T-helper 17 cell (primary cell): ENCODE data around the gene MAPT. TPM values are rescaled to one million over a fixed set of nuclear protein-coding genes. Genes with fewer than 3 reads are reported as not detected.
"Not testable (repeated sequence)": the region's sequence is repeated elsewhere in the genome, so short reads cannot be mapped to it uniquely, and the experiment has no call there.

Experiments used
- ATAC-seq: fragments of 150-1000 bp; cut with Tn5 transposase; 2 replicates; pipeline ENCODE4 v1.10.0; 2021; ENCODE audit warnings: mild to moderate bottlenecking, moderate library complexity
- DNase-seq, 3 donors: peaks; one replicate each; pipeline versions ENCODE4 v3.0.0 to v3.0.0-alpha.2; 2020 to 2021
- H3K9me3 ChIP-seq: one replicate; pipeline ENCODE4 v1.7.0; 2013; ENCODE audit warnings: low read length, mild to moderate bottlenecking; ENCODE audit not compliant: control insufficient read depth, poor library complexity, severe bottlenecking
- H3K27ac Mint-ChIP-seq: one replicate; pipeline ENCODE4 v1.8.0; 2022; ENCODE audit warnings: mild to moderate bottlenecking, moderate library complexity, mixed read lengths
- H3K27me3 Mint-ChIP-seq: one replicate; pipeline ENCODE4 v1.8.0; 2022; ENCODE audit warnings: mixed read lengths
- H3K36me3 Mint-ChIP-seq: one replicate; pipeline ENCODE4 v1.8.0; 2022; ENCODE audit warnings: low read depth, mixed read lengths
- H3K4me1 Mint-ChIP-seq: one replicate; pipeline ENCODE4 v1.8.0; 2022; ENCODE audit warnings: mild to moderate bottlenecking, mixed read lengths
- H3K4me3 Mint-ChIP-seq: one replicate; pipeline ENCODE4 v1.8.0; 2022; ENCODE audit warnings: mild to moderate bottlenecking, moderate library complexity, mixed read lengths
- total RNA-seq, 4 donors: library from RNA in 2 of 4; stranded (reverse) in 2 of 4; gene quantifications; one replicate each; pipeline ENCODE4 v1.2.3 and lab custom pipeline; 2022 to 2026

Gene MAPT
- total RNA-seq, 2 donors from 2014 or later = 1.2 to 2.3 TPM

- no peak for DNase-seq
- Mint-ChIP-seq H3K4me1 (peaks cover 16% of the 10 kb centered on the region), H3K36me3 (peaks cover 3% of the 10 kb centered on the region), H3K27me3 (peaks cover 15% of the 10 kb centered on the region), H3K27ac (no peak overlapping the region), H3K4me3 (no peak overlapping the region)
- ATAC-seq = no peak
- H3K9me3 ChIP-seq = no peaks in the 10 kb centered on the region
These were observed 16.3 kb downstream of the MAPT start for GRCh38 chr17:45910667-45911066.

DNA sequence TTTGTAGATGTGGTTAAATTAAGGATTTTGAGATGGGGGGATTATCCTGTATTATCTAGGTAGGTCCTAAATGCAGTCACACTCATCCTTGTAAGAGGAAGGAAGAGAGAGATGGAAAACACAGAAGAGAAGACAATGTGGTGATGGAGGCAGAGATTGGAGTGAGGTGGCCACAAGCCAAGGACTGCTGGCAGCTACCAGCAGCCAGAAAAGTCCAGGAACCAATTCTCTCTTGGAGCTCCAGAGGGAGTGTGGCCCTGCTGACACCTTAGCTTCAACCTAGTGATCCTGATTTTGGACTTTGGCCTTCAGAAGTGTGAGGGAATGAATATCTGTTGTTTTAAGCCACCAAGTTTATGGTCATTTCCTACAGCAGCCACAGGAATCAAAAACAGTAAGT lies 18.0 kb downstream of the MAPT start:
- DNase-seq = no peak
- H3K27ac Mint-ChIP-seq = no peak overlapping the region
- no peak overlapping the region for H3K4me3 Mint-ChIP-seq
- no peaks in the 10 kb centered on the region for H3K36me3 Mint-ChIP-seq
- peaks cover 8% of the 10 kb centered on the region for H3K4me1 Mint-ChIP-seq
- ATAC-seq = no peak
- H3K27me3 Mint-ChIP-seq = peaks cover 8% of the 10 kb centered on the region
- H3K9me3 ChIP-seq = no peaks in the 10 kb centered on the region

- not testable (repeated sequence) for DNase-seq, H3K4me1 Mint-ChIP-seq, H3K27me3 Mint-ChIP-seq, H3K36me3 Mint-ChIP-seq, H3K9me3 ChIP-seq, H3K4me3 Mint-ChIP-seq, ATAC-seq, H3K27ac Mint-ChIP-seq
These were observed 18.7 kb downstream of the MAPT start for GRCh38 chr17:45913030-45913429.

DNA sequence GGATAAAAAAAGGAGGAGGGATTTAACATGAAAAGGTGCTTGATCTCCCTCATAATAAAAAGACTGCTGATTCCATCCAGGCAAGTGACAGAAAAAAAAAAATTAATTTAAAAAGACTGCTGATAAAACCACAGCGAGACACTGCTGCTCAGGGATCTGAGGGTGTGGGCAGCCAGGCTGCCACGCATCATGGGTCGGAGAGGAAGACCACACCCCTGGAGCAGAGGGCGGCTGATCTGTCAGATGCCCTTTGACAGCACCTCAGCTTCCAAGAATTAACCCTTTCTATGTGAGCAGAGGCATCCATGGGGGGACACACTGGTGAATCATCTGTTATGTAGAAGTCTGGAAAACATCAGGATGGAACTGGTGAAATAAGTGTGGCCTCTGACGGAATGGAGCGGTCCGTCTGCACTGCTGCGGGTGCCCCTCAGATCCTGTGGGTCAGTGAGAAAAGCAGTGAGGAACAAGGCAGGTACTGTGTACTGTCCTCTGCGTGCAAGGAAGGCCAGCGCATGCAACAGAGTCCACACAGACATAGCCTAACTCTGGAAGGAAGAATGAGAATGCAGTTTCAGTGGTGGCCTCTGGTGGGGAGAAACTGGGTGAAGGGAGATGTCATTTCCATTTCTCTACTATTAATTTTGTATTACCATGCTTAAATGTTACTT lies 19.8 kb downstream of the MAPT start:
- H3K4me1 Mint-ChIP-seq = peaks cover 6% of the 10 kb centered on the region

DNA sequence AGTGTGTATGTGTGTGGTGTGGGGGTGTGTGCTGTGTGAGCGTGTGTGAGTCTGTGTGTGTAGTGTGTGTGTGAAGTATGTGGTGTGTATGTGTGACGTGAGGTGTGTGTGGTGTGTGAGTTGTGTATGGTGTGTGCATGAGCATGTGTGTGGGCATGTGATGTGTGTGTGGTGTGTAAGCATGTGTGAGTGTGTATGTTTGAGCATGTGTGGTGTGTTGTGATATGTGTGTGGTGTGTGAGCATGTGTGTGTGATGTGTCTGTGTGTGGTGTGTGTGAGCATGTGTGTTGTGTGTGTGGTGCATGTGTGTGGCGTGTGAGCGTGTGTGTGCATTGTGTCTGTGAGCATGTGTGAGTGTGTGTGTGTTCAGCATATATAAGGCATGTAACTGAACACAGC lies 20.9 kb downstream of the MAPT start:
- no peaks in the 10 kb centered on the region for H3K9me3 ChIP-seq
- DNase-seq = no peak
- Mint-ChIP-seq H3K27me3 (peaks cover 8% of the 10 kb centered on the region), H3K27ac (no peak overlapping the region), H3K4me3 (no peak overlapping the region), H3K36me3 (no peaks in the 10 kb centered on the region), H3K4me1 (peaks cover 6% of the 10 kb centered on the region)
- no peak for ATAC-seq

More for the DNA sequence above, 19.8 kb downstream of the MAPT start:
- no peak for ATAC-seq
- Mint-ChIP-seq H3K36me3 (no peaks in the 10 kb centered on the region), H3K27ac (no peak overlapping the region), H3K4me3 (peak overlapping the region; percentile 28), H3K27me3 (peaks cover 8% of the 10 kb centered on the region)
- DNase-seq = no peak
- no peaks in the 10 kb centered on the region for H3K9me3 ChIP-seq

DNA sequence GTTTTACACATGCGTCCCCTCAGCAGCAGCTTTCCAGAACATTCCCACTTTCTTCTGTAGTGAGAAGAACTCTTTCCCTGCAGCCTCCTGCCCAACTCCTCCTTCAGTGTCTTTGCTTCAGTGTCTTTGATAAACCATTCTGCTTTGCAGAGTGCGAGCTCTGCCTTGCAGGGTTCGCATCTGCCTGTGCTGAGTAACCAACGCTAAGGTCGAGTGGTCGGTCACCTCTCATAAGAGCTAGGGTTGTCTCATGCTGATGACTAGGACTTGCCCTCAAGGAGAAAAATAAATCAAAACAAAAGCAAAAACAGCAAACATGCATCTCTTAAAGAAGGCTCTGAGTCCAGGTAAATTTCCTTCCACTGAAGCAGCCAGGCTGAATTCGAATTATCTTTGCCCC lies 22.7 kb downstream of the MAPT start:
- no peak overlapping the region for H3K27ac Mint-ChIP-seq
- no peak for DNase-seq
- peaks cover 14% of the 10 kb centered on the region for H3K27me3 Mint-ChIP-seq
- no peak for ATAC-seq
- no peak overlapping the region for H3K4me3 Mint-ChIP-seq
- H3K36me3 Mint-ChIP-seq = no peaks in the 10 kb centered on the region
- H3K9me3 ChIP-seq = no peaks in the 10 kb centered on the region
- H3K4me1 Mint-ChIP-seq = peaks cover 6% of the 10 kb centered on the region

DNA sequence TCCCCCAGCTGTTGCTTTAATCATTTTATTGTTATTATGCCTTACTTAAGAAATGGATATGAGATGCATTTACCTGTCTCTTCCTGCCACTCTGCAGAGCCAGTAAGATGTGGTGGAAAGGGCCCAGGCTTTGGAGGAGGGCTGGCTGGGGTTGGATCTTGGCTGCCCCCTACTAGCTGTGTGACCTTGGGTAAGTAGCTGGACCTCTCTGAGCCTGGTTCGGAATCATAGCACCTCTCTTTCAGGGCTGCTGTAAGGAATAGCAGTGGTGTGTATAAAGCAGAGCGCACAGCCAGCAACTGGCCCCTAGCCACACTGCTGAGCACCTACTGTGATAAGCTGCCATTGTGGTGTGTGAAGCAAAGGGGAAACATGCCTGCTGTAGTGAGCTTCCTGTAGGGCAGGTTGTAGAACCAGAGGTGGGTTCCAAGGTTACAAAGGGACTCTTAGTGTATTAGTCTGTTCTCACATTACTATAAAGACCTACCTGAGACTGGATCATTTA lies 23.9 kb downstream of the MAPT start:
- no peak overlapping the region for H3K27ac Mint-ChIP-seq
- ATAC-seq (no peak), DNase-seq (no peak)
- H3K36me3 Mint-ChIP-seq = no peaks in the 10 kb centered on the region
- peaks cover 14% of the 10 kb centered on the region for H3K27me3 Mint-ChIP-seq
- peaks cover 6% of the 10 kb centered on the region for H3K4me1 Mint-ChIP-seq
- H3K4me3 Mint-ChIP-seq = no peak overlapping the region
- H3K9me3 ChIP-seq = no peaks in the 10 kb centered on the region

DNA sequence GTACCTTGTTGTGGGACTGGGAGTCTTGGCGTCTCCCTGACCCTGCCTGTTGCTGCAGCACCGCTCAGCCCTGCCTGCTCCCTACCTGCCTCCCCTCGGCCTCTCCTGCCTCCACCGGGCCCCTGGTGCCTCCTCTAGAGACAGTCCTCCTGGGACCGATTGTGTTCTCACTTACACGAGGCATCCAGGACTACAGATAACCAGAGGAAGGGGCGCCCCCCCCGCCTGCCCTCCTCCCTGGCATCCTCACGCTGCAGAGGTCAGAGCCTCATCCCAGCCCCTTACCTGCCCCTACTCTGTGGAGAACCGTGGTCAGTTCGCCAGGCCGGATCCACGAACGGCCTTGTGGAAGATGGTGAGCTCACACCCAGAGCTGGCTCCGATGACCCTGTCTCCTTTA lies 24.8 kb downstream of the MAPT start:
- Mint-ChIP-seq H3K36me3 (no peaks in the 10 kb centered on the region), H3K27me3 (peaks cover 22% of the 10 kb centered on the region), H3K4me1 (peaks cover 6% of the 10 kb centered on the region), H3K4me3 (no peak overlapping the region), H3K27ac (no peak overlapping the region)
- H3K9me3 ChIP-seq = no peaks in the 10 kb centered on the region
- ATAC-seq (no peak), DNase-seq (no peak)

GRCh38 chr17:45920083-45920482 lies 25.7 kb downstream of the MAPT start:
- no peaks in the 10 kb centered on the region for H3K9me3 ChIP-seq
- H3K27ac Mint-ChIP-seq = no peak overlapping the region
- H3K36me3 Mint-ChIP-seq = no peaks in the 10 kb centered on the region
- DNase-seq (no peak), ATAC-seq (no peak)
- H3K4me3 Mint-ChIP-seq = no peak overlapping the region
- peaks cover 25% of the 10 kb centered on the region for H3K27me3 Mint-ChIP-seq
- H3K4me1 Mint-ChIP-seq = peaks cover 6% of the 10 kb centered on the region

DNA sequence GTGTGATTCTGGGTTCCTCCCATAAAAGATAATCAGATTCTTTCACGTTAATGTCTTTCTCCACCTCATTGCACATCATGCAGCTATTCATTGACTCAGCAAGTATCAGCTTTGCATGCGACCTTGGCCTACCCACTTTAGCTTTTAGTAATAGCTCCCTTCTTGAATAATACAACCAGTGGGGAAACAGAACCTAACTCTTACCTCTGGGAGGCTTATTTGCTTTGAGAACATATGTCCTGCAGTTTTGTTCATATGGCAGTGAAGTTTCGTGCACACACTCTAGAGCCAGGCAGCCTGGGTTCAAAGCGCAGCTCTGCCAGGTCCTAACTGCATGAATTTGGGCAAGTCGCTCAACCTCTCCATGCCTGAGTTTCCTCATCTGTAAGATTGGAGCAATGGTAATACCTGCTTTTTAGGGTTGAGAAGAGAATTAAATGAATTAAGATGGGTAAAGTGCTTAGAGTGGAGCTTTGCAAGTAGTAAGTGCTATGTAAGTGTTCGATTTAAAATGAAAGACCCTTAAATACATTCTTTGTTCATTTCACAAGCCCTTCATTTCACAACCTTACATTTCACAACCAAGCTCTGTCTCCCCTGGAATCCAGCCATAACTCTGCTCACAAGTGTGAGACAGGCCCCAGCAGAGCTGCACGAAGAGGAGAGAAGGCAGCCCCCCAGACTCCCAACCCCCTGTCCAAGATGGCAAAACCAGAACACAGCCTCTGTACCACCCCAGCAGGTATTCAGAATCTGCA lies 29.3 kb downstream of the MAPT start:
- Mint-ChIP-seq H3K36me3 (no peaks in the 10 kb centered on the region), H3K27me3 (peaks cover 24% of the 10 kb centered on the region), H3K4me3 (no peak overlapping the region), H3K4me1 (peaks cover 6% of the 10 kb centered on the region), H3K27ac (no peak overlapping the region)
- no peaks in the 10 kb centered on the region for H3K9me3 ChIP-seq
- ATAC-seq = no peak
- DNase-seq = no peak

DNA sequence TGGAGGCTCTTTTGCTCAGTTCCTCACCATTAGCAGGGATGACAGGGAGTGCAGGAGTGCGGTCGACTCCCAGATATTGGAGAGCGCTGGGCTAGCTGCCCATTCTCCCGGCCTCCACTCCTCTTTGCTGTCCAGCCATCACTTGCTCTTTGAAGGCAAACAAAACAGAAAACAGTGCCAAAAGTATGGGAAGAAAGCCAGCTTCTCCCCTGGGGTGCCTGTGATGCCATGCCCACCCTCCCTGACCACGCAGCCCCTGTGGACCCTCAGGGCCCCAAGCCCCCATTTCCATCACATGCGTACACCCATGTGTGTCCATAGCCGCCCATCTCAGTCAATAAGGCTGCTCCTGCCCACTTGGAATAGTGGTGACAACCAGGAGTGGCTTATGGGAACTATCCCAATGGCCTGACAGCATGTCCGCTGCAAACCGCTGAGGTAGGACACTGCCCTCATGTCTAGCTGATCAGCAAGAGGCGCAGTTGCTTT lies 30.0 kb downstream of the MAPT start:
- peaks cover 24% of the 10 kb centered on the region for H3K27me3 Mint-ChIP-seq
- H3K36me3 Mint-ChIP-seq = no peaks in the 10 kb centered on the region
- ATAC-seq (no peak), DNase-seq (no peak)
- H3K9me3 ChIP-seq = no peaks in the 10 kb centered on the region
- peaks cover 6% of the 10 kb centered on the region for H3K4me1 Mint-ChIP-seq
- H3K27ac Mint-ChIP-seq = no peak overlapping the region
- H3K4me3 Mint-ChIP-seq = no peak overlapping the region

GRCh38 chr17:45925311-45925710 lies 31.0 kb downstream of the MAPT start:
- H3K27me3 Mint-ChIP-seq = peaks cover 31% of the 10 kb centered on the region

DNA sequence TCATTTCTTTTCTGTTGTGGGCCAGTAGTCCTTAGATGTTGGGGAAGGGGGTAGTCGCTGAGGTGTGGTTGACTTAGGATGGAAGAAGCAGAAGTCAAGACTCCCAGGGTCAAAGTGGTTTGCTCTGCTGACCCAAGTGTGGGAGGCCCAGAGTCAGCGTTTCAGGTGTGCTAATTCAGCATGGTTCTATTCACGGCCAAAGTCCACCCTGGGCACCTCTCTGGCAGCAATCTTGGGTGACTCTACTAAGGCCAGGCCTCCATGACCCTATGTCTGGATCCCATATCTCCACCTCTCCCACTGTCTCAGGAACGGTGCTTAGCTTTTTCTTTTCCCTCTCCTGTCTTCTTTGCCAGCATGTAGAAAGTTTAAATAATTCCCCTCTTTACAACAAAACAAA lies 32.9 kb downstream of the MAPT start:
- H3K4me1 Mint-ChIP-seq = peaks cover 6% of the 10 kb centered on the region
- H3K9me3 ChIP-seq = no peaks in the 10 kb centered on the region
- no peaks in the 10 kb centered on the region for H3K36me3 Mint-ChIP-seq
- DNase-seq (no peak), ATAC-seq (no peak)
- H3K27me3 Mint-ChIP-seq = peaks cover 25% of the 10 kb centered on the region
- no peak overlapping the region for H3K4me3 Mint-ChIP-seq
- no peak overlapping the region for H3K27ac Mint-ChIP-seq

More at GRCh38 chr17:45925311-45925710, 31.0 kb downstream of the MAPT start:
- Mint-ChIP-seq H3K4me1 (peaks cover 6% of the 10 kb centered on the region), H3K4me3 (no peak overlapping the region), H3K27ac (no peak overlapping the region), H3K36me3 (no peaks in the 10 kb centered on the region)
- DNase-seq = no peak
- ATAC-seq = no peak
- no peaks in the 10 kb centered on the region for H3K9me3 ChIP-seq
